GM12873 (cell line): ENCODE measurements around the gene ZYG11A.

Source experiments
- TF ChIP-seq, protein P1 (sequence below): IDR thresholded peaks from 2 replicates; pipeline ENCODE4 v1.5.1; 2012; ENCODE audit warnings: low read depth, mild to moderate bottlenecking, moderate library complexity, low read length, control low read depth; ENCODE audit not compliant: insufficient read depth; ENCODE audit errors: missing control alignments

Gene ZYG11A

GRCh38 chr1:52836035-52836434 lies 6.5 kb upstream of the ZYG11A start:
- TF ChIP-seq, protein P1, sequence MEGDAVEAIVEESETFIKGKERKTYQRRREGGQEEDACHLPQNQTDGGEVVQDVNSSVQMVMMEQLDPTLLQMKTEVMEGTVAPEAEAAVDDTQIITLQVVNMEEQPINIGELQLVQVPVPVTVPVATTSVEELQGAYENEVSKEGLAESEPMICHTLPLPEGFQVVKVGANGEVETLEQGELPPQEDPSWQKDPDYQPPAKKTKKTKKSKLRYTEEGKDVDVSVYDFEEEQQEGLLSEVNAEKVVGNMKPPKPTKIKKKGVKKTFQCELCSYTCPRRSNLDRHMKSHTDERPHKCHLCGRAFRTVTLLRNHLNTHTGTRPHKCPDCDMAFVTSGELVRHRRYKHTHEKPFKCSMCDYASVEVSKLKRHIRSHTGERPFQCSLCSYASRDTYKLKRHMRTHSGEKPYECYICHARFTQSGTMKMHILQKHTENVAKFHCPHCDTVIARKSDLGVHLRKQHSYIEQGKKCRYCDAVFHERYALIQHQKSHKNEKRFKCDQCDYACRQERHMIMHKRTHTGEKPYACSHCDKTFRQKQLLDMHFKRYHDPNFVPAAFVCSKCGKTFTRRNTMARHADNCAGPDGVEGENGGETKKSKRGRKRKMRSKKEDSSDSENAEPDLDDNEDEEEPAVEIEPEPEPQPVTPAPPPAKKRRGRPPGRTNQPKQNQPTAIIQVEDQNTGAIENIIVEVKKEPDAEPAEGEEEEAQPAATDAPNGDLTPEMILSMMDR = no peak

DNA sequence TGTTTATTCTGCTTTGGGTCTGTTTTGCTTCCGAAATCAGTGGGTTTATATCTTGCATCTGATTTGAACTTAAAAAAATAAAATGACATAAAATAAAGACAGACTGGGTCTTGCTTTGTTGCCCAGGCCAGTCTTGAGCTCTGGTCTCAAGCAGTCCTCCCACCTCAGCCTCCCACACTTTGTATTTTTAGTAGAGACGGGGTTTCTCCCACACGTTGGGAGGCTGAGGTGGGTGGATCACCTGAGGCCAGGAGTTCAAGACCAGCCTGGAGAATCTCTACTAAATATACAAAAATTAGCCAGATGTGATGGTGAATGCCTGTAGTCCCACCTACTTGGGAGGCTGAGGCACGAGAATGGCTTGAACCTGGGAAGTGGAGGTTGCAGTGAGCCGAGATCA lies 5.9 kb downstream of the ZYG11A start:
- TF ChIP-seq, protein P1 = no peak

GRCh38 chr1:52850951-52851350 lies 8.4 kb downstream of the ZYG11A start:
- TF ChIP-seq, protein P1 = no peak

DNA sequence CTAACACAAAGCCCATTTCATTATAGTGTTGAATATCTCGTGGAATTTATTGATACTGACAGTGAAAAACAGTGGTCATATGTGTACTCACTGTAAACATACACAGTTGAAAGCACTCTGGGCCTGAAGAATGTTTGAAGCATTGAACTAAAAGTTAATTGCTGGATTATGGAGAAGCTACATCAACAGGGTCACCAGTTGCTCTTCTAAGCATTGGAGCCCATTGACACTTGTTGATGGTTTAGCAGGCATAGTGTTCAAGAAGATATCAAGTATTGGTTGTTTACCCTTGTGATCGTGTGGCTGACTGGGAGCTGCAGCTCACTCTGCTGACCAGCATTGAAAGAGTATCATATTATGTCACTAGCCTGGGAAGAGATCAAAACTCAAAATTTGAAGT lies 10.3 kb downstream of the ZYG11A start:
- TF ChIP-seq, protein P1 = no peak

- TF ChIP-seq, protein P1 = no peak
Observed at GRCh38 chr1:52855584-52855983, 13.0 kb downstream of the ZYG11A start.

GRCh38 chr1:52856026-52856425 lies 13.5 kb downstream of the ZYG11A start:
- TF ChIP-seq, protein P1 = no peak

- TF ChIP-seq, protein P1 = no peak
Observed at GRCh38 chr1:52857443-52857842, 14.9 kb downstream of the ZYG11A start.
